ENCODE measurements around the gene PRKG1.

DNA sequence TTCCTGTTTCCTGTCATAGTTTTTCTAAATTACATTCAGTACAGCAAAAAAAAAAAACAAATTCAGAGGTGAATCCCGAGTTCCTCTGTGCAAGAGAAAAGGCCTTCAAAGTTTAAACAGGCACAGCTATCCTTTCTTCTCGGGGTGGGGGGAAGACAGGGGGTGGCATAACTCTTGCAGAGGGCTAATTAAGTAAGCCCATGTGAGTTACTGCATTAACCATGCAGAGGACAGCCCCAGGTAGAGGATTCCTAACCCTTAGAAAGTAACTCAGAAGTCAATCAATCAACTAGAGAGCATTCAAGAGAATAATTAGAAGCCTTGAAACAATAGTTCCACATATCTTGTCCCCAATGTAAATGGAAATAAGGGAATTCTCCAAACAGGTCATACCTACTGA is 454.2 kb downstream of the PRKG1 start:
- TF ChIP-seq, protein P1, sequence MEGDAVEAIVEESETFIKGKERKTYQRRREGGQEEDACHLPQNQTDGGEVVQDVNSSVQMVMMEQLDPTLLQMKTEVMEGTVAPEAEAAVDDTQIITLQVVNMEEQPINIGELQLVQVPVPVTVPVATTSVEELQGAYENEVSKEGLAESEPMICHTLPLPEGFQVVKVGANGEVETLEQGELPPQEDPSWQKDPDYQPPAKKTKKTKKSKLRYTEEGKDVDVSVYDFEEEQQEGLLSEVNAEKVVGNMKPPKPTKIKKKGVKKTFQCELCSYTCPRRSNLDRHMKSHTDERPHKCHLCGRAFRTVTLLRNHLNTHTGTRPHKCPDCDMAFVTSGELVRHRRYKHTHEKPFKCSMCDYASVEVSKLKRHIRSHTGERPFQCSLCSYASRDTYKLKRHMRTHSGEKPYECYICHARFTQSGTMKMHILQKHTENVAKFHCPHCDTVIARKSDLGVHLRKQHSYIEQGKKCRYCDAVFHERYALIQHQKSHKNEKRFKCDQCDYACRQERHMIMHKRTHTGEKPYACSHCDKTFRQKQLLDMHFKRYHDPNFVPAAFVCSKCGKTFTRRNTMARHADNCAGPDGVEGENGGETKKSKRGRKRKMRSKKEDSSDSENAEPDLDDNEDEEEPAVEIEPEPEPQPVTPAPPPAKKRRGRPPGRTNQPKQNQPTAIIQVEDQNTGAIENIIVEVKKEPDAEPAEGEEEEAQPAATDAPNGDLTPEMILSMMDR (IDR thresholded peaks at IDR 0.05): no peak
- no peak for TF ChIP-seq POLR2A (IDR thresholded peaks at IDR 0.05)
